ENCODE results near the gene FADS6. TPM values are rescaled to one million over a fixed set of nuclear protein-coding genes. Genes with fewer than 3 reads are reported as not detected.

Gene FADS6
- polyA plus RNA-seq, 3 donors: not detected

- H3K4me3 Mint-ChIP-seq: no peak overlapping the region
Observed at GRCh38 chr17:74863420-74864296, 29.8 kb downstream of the FADS6 start.

More at GRCh38 chr17:74863420-74864296, 29.8 kb downstream of the FADS6 start:
- Histone ChIP-seq H3K4me2 (replicated peaks; ENCODE audit: extremely low read depth, low read length, poor library complexity, severe bottlenecking) (no peak overlapping the region), H3K4me3 (replicated peaks in 1 of 3; ENCODE audit: low read depth in 2 of 3, low read length in 3 of 3) (no peak overlapping the region), H3K27me3 (ENCODE audit: control insufficient read depth in 2 of 2, insufficient read depth in 2 of 2, low read length in 2 of 2) (peaks cover 27 to 38% of the 10 kb centered on the region in 2 donors), H3K27ac (ENCODE audit: low read depth in 1 of 2, low read length in 2 of 2) (no peak overlapping the region), H3K79me2 (ENCODE audit: insufficient read depth, low read length) (no peaks in the 10 kb centered on the region), H3K36me3 (replicated peaks in 1 of 2; ENCODE audit: control insufficient read depth in 1 of 2, insufficient read depth in 2 of 2, low read length in 2 of 2) (no peaks in the 10 kb centered on the region), H3K9ac (ENCODE audit: insufficient read depth, low read length, poor library complexity, severe bottlenecking) (no peak overlapping the region), H3K4me1 (ENCODE audit: control insufficient read depth in 1 of 2, insufficient read depth in 2 of 2, low read length in 2 of 2) (peaks cover 23 to 31% of the 10 kb centered on the region in 2 donors), H2AFZ (ENCODE audit: insufficient read depth, low read depth, low read length, poor library complexity, severe bottlenecking) (no peak overlapping the region), H4K20me1 (ENCODE audit: insufficient read depth, low read length) (no peaks in the 10 kb centered on the region), H3K9me3 (replicated peaks in 1 of 2; ENCODE audit: control insufficient read depth in 1 of 2, insufficient read depth in 1 of 2, low read length in 2 of 2) (peaks cover 0 to 9% of the 10 kb centered on the region in 2 donors)
- Mint-ChIP-seq H3K4me1 (peaks cover 27% of the 10 kb centered on the region), H3K27me3 (ENCODE audit: low read depth in 3 of 3) (peaks cover 32 to 49% (median 46%) of the 10 kb centered on the region in 3 donors), H3K27ac (no peak overlapping the region), H3K9me3 (peaks cover 0 to 26% (median 6%) of the 10 kb centered on the region in 7 donors), H3K36me3 (peaks cover 16 to 19% of the 10 kb centered on the region in 2 donors)
- no peak for DNase-seq
- WGBS (ENCODE audit: insufficient coverage): 94% methylated on average over 21 of the region's 25 CpGs
- no peak for TF ChIP-seq CTCF (IDR thresholded peaks at IDR 0.05)
- intact Hi-C loops (cut with micrococcal nuclease): loop anchor here (2.0 to 10.0 kb wide), 6 partner anchors 71 to 489 kb away; no protein-coding TSS in a partner anchor

Data from CD14-positive monocyte (primary cell).